NT2/D1 (cell line): Measurements from ENCODE around the gene TMCC1.
A peak's percentile ranks its signal among the peaks of the same experiment; 100 is the strongest.

Experiments
- DNase-seq: peaks from one replicate; pipeline ENCODE4 v3.0.0-alpha.2; 2011; ENCODE audit warnings: low read depth, low spot score
- H3K27me3 ChIP-seq: 2 replicates; pipeline ENCODE4 v1.6.0; 2011; ENCODE audit warnings: mild to moderate bottlenecking; ENCODE audit not compliant: insufficient read length, insufficient read depth
- H3K36me3 ChIP-seq: 2 replicates; pipeline ENCODE4 v1.6.1; 2011; ENCODE audit warnings: mild to moderate bottlenecking, low read length, mixed read lengths; ENCODE audit not compliant: insufficient read depth, insufficient read length
- H3K4me1 ChIP-seq: 2 replicates; pipeline ENCODE4 v1.5.1; 2011; ENCODE audit not compliant: insufficient read depth, insufficient read length
- H3K4me3 ChIP-seq: 2 replicates; pipeline ENCODE4 v1.5.1; 2011; ENCODE audit warnings: low read depth; ENCODE audit not compliant: insufficient read length
- H3K9ac ChIP-seq: 2 replicates; pipeline ENCODE4 v1.6.0; 2011; ENCODE audit warnings: low read depth; ENCODE audit not compliant: insufficient read length
- H3K9me3 ChIP-seq: 2 replicates; pipeline ENCODE4 v1.5.1; 2011; ENCODE audit warnings: mild to moderate bottlenecking, low read length; ENCODE audit not compliant: insufficient read depth
- SUZ12 ChIP-seq: IDR thresholded peaks from 2 replicates; pipeline ENCODE4 v1.6.1; 2011; ENCODE audit not compliant: insufficient read length, insufficient read depth; ENCODE audit errors: extremely low read depth
- YY1 ChIP-seq: IDR thresholded peaks from 2 replicates; pipeline ENCODE4 v1.6.1; 2011; ENCODE audit not compliant: insufficient read length, insufficient read depth
- ZNF274 ChIP-seq: IDR thresholded peaks from 2 replicates; pipeline ENCODE4 v1.6.1; 2011; ENCODE audit warnings: mild to moderate bottlenecking, low read depth, low read length

TMCC1 gene

GRCh38 chr3:129893581-129894070, at the start of gene TMCC1:
TSS of gene TMCC1 (minus strand) at chr3:129893711.
- H3K9ac ChIP-seq, result peak within 1 kb of the TSS; percentile 89
- no peaks in the 10 kb centered on the region for H3K27me3 ChIP-seq
- peak; percentile 84 for DNase-seq
- H3K36me3 ChIP-seq, result peaks cover 23% of the 10 kb centered on the region
- TF ChIP-seq YY1 (no peak), SUZ12 (no peak), ZNF274 (no peak)
- peak within 1 kb of the TSS; percentile 86 for H3K4me3 ChIP-seq
- no peaks in the 10 kb centered on the region for H3K9me3 ChIP-seq
- no peaks in the 10 kb centered on the region for H3K4me1 ChIP-seq

- no peak overlapping the region for H3K4me3 ChIP-seq
Observed at GRCh38 chr3:129943020-129943419, 49.5 kb upstream of the TMCC1 start.

DNA sequence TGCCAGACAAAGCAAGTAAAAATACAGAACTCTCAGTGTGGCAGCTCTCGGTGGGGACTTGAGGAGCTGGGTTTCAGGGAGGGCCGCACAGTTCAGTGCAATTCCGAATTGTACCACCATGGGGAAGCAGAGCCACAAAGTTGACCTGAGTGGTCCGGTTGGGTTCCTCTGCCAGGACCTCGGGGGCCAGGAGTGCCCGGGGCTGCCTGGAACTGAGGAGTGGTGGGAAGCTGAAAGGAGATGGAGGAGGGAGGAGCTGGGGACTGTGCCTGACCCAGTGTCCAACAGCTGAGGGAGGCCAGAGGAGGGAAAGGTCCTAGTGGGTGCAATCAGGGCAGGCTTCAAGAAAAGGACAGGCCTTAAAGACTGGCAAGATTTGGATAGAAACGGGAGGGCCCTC, 48.8 kb upstream of the TMCC1 start:
- H3K27me3 ChIP-seq, result no peaks in the 10 kb centered on the region
- H3K4me3 ChIP-seq, result no peak overlapping the region
- peaks cover 10% of the 10 kb centered on the region; the same call in 1 of the 2 replicates for H3K9me3 ChIP-seq
- no peak for TF ChIP-seq SUZ12
- no peak for TF ChIP-seq YY1
- no peak for TF ChIP-seq ZNF274
- DNase-seq, result peak; percentile 71
- no peaks in the 10 kb centered on the region for H3K36me3 ChIP-seq
- H3K9ac ChIP-seq, result no peak overlapping the region
- no peaks in the 10 kb centered on the region for H3K4me1 ChIP-seq

More at GRCh38 chr3:129943020-129943419, 49.5 kb upstream of the TMCC1 start:
- Histone ChIP-seq H3K9me3 (peaks cover 10% of the 10 kb centered on the region; the same call in 1 of the 2 replicates), H3K9ac (no peak overlapping the region), H3K4me1 (no peaks in the 10 kb centered on the region), H3K27me3 (no peaks in the 10 kb centered on the region), H3K36me3 (no peaks in the 10 kb centered on the region)
- no peak for DNase-seq
- TF ChIP-seq SUZ12 (no peak), ZNF274 (no peak), YY1 (no peak)

- Histone ChIP-seq H3K9ac (no peak overlapping the region), H3K36me3 (no peaks in the 10 kb centered on the region), H3K27me3 (no peaks in the 10 kb centered on the region), H3K4me1 (no peaks in the 10 kb centered on the region), H3K4me3 (no peak overlapping the region), H3K9me3 (peaks cover 6% of the 10 kb centered on the region; the same call in 1 of the 2 replicates)
- no peak for DNase-seq
- TF ChIP-seq SUZ12 (no peak), ZNF274 (no peak), YY1 (no peak)
Observed at GRCh38 chr3:129940086-129940485, 46.6 kb upstream of the TMCC1 start.

- no peak for DNase-seq
- no peak for TF ChIP-seq YY1
- TF ChIP-seq ZNF274, result no peak
- TF ChIP-seq SUZ12, result no peak
- no peak overlapping the region for H3K9ac ChIP-seq
- no peaks in the 10 kb centered on the region for H3K9me3 ChIP-seq
- H3K27me3 ChIP-seq, result peaks cover 11% of the 10 kb centered on the region
- no peaks in the 10 kb centered on the region for H3K4me1 ChIP-seq
- no peak overlapping the region for H3K4me3 ChIP-seq
- H3K36me3 ChIP-seq, result no peaks in the 10 kb centered on the region
Observed at GRCh38 chr3:129938140-129938930, 44.8 kb upstream of the TMCC1 start.

DNA sequence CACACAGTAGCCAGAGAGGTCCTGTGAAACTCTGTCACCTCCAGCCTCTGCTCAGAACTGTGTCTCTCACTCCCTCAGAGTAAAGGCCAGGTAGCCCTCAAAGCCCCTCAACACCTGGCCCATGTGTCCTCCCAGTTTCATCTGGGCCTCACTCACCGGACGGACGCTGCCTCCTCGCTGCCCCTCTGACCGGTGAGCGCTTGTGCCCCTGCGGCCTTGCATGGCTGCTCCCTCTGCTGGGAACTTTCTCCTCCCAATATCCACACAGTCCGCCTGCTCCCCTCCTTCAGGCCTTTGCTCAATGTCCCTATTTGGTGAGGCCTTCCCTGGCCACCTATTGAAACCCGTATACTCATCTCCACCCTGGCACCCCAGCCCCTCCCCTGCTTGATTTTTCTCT, 44.2 kb upstream of the TMCC1 start:
- H3K9me3 ChIP-seq, result no peaks in the 10 kb centered on the region
- H3K9ac ChIP-seq, result no peak overlapping the region
- peaks cover 14% of the 10 kb centered on the region for H3K27me3 ChIP-seq
- no peak for DNase-seq
- H3K4me3 ChIP-seq, result no peak overlapping the region
- H3K4me1 ChIP-seq, result no peaks in the 10 kb centered on the region
- TF ChIP-seq SUZ12 (no peak), YY1 (no peak), ZNF274 (no peak)
- H3K36me3 ChIP-seq, result no peaks in the 10 kb centered on the region

DNA sequence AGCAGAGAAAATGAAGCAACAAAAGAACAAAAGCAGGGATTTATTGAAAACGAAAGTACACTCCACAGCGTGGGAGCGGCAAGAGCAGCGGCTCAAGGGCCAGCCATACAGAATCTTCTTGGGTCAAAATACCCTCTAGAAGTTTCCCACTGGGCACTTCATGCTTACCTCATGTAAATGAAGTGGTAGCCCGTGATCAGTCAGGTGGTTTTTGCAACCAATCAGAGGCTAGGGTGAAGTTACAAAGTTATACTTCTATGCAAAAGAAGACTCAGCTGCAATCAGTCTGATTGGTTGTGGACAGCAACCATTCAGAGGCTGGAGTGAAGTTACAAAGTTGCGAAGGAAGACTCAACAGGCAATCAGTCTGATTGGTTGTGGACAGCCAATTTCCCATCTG, 43.2 kb upstream of the TMCC1 start:
- no peaks in the 10 kb centered on the region for H3K4me1 ChIP-seq

More for the DNA sequence above, 43.2 kb upstream of the TMCC1 start:
- H3K9ac ChIP-seq, result no peak overlapping the region
- DNase-seq, result no peak
- TF ChIP-seq SUZ12, result no peak
- H3K36me3 ChIP-seq, result no peaks in the 10 kb centered on the region
- H3K9me3 ChIP-seq, result no peaks in the 10 kb centered on the region
- peaks cover 14% of the 10 kb centered on the region for H3K27me3 ChIP-seq
- H3K4me3 ChIP-seq, result no peak overlapping the region
